Breast epithelium (tissue), 3 donors: ENCODE measurements around the gene INAFM1.

ENCODE experiments used
- CTCF ChIP-seq, 3 donors: fragments of 450-650 bp; IDR thresholded peaks; one replicate each; pipeline ENCODE4 v1.5.1; 2016 to 2017; ENCODE audit warnings: antibody characterized with exemption in 3 of 3, mild to moderate bottlenecking in 3 of 3, moderate library complexity in 3 of 3
- POLR2A ChIP-seq: fragments of 450-650 bp; IDR thresholded peaks from one replicate; pipeline ENCODE4 v1.6.1; 2016; ENCODE audit warnings: antibody characterized with exemption, mild to moderate bottlenecking, moderate library complexity
- POLR2AphosphoS5 ChIP-seq, 3 donors: sonication (generic); formaldehyde crosslinking; IDR thresholded peaks; one replicate each; pipeline ENCODE4 v1.6.1; 2017; ENCODE audit warnings: antibody characterized with exemption in 3 of 3

- TF ChIP-seq CTCF (IDR thresholded peaks at IDR 0.05) (no peak), POLR2A (no peak), POLR2AphosphoS5 (IDR thresholded peaks at IDR 0.05) (no peak)
These were observed 31.3 kb upstream of the INAFM1 start for GRCh38 chr19:47243364-47243775.
